NCI-H1092 treated with DMSO at 0.1 percent for 48 hours (cell line): ENCODE measurements around the gene GAS6.
"Not testable (repeated sequence)": the region's sequence is repeated elsewhere in the genome, so short reads cannot be mapped to it uniquely, and the experiment has no call there.

ENCODE experiments used
- DNase-seq: peaks from one replicate; lab custom pipeline; 2025; lab: John Stamatoyannopoulos, UW

GAS6 gene

GRCh38 chr13:113837560-113838355 lies 26.1 kb downstream of the GAS6 start:
- no peak for DNase-seq

- DNase-seq = no peak
Measured at GRCh38 chr13:113836768-113837559, 26.9 kb downstream of the GAS6 start.

GRCh38 chr13:113835461-113836270 lies 28.2 kb downstream of the GAS6 start:
- DNase-seq = peak; percentile 10

GRCh38 chr13:113834496-113835200 lies 29.2 kb downstream of the GAS6 start:
- no peak for DNase-seq

- DNase-seq = not testable (repeated sequence)
Measured at GRCh38 chr13:113834006-113834405, 29.9 kb downstream of the GAS6 start.

- no peak for DNase-seq
Measured at GRCh38 chr13:113833111-113833830, 30.6 kb downstream of the GAS6 start.

GRCh38 chr13:113832631-113833030 lies 31.2 kb downstream of the GAS6 start:
- DNase-seq = no peak

- no peak for DNase-seq
Measured at GRCh38 chr13:113832205-113832604, 31.7 kb downstream of the GAS6 start.

- DNase-seq = no peak
Measured at GRCh38 chr13:113831061-113831460, 32.8 kb downstream of the GAS6 start.

GRCh38 chr13:113830426-113830950 lies 33.4 kb downstream of the GAS6 start:
- not testable (repeated sequence) for DNase-seq

GRCh38 chr13:113828282-113828825 lies 35.5 kb downstream of the GAS6 start:
- no peak for DNase-seq

- no peak for DNase-seq
Measured at GRCh38 chr13:113827021-113827420, 36.9 kb downstream of the GAS6 start.

GRCh38 chr13:113826446-113826845 lies 37.4 kb downstream of the GAS6 start:
- DNase-seq = not testable (repeated sequence)

GRCh38 chr13:113825841-113826240 lies 38.0 kb downstream of the GAS6 start:
- DNase-seq = no peak

GRCh38 chr13:113823771-113824170 lies 40.1 kb downstream of the GAS6 start:
- no peak for DNase-seq

GRCh38 chr13:113822956-113823744 lies 40.7 kb downstream of the GAS6 start:
- no peak for DNase-seq

- no peak for DNase-seq
Measured at GRCh38 chr13:113822266-113822665, 41.6 kb downstream of the GAS6 start.

GRCh38 chr13:113821847-113822246 lies 42.0 kb downstream of the GAS6 start:
- DNase-seq = no peak

- DNase-seq = peak; percentile 94
Measured at GRCh38 chr13:113820813-113821651, 42.8 kb downstream of the GAS6 start.
